Measurements from ENCODE around the gene TCEA2. TPM values are rescaled to one million over a fixed set of nuclear protein-coding genes. Genes with fewer than 3 reads are reported as not detected.
A peak's percentile ranks its signal among the peaks of the same experiment; 100 is the strongest.

Gene TCEA2
- total and polyA plus RNA-seq, 9 of the 15 experiments (the other 6 are each of a cell fraction or from before 2014, with no cell fraction given), result 1.4 to 28.7 (median 5.4) TPM

GRCh38 chr20:64062596-64063388, at the start of gene TCEA2 (continued):
- TF ChIP-seq SRSF1 (IDR thresholded peaks at IDR 0.05; ENCODE audit: low read depth, low read length) (no peak), CREB1 (IDR thresholded peaks at IDR 0.05) (peak; percentile 78), CREB1 (CRISPR knock-in tag; IDR thresholded peaks at IDR 0.05) (peak; percentile 85), CBX5 (IDR thresholded peaks at IDR 0.05; ENCODE audit: borderline replicate concordance, low read depth) (no peak), ZNF133 (CRISPR knock-in tag; IDR thresholded peaks at IDR 0.05) (no peak), ELK1 (CRISPR knock-in tag; IDR thresholded peaks at IDR 0.05) (no peak), CBX8 (IDR thresholded peaks at IDR 0.05; ENCODE audit: borderline replicate concordance, extremely low read depth, low read depth, low read length, poor library complexity, severe bottlenecking) (no peak), ZNF175 (CRISPR knock-in tag; IDR thresholded peaks at IDR 0.05; ENCODE audit: low read depth) (peak; percentile 94), ZC3H11A (IDR thresholded peaks at IDR 0.05; ENCODE audit: low read depth, low read length) (no peak), ZC3H8 (IDR thresholded peaks at IDR 0.05) (no peak), AFF4 (CRISPR knock-in tag; IDR thresholded peaks at IDR 0.05) (no peak), NCOA6 (IDR thresholded peaks at IDR 0.05) (no peak), THAP12 (CRISPR knock-in tag; IDR thresholded peaks at IDR 0.05) (0 out of 2 replicates have a peak, but pooled peaks have one; percentile 1), SFPQ (IDR thresholded peaks at IDR 0.05; ENCODE audit: low read depth, low read length) (no peak), NFXL1 (CRISPR knock-in tag; IDR thresholded peaks at IDR 0.05) (no peak), TAF7 (tag; IDR thresholded peaks at IDR 0.05) (no peak), CREM (IDR thresholded peaks at IDR 0.05; ENCODE audit: low read depth) (peak; percentile 96)
